HG02610 (cell line): ENCODE measurements around the gene KRTAP12-4.
"Not testable (repeated sequence)": the region's sequence is repeated elsewhere in the genome, so short reads cannot be mapped to it uniquely, and the experiment has no call there.

ENCODE experiments used
- ATAC-seq: cut with Tn5 transposase; IDR thresholded peaks from one replicate; pipeline ENCODE4 v1.9.1; 2021; ENCODE audit warnings: mild to moderate bottlenecking, moderate library complexity; ENCODE audit not compliant: unreplicated experiment

KRTAP12-4 gene

DNA sequence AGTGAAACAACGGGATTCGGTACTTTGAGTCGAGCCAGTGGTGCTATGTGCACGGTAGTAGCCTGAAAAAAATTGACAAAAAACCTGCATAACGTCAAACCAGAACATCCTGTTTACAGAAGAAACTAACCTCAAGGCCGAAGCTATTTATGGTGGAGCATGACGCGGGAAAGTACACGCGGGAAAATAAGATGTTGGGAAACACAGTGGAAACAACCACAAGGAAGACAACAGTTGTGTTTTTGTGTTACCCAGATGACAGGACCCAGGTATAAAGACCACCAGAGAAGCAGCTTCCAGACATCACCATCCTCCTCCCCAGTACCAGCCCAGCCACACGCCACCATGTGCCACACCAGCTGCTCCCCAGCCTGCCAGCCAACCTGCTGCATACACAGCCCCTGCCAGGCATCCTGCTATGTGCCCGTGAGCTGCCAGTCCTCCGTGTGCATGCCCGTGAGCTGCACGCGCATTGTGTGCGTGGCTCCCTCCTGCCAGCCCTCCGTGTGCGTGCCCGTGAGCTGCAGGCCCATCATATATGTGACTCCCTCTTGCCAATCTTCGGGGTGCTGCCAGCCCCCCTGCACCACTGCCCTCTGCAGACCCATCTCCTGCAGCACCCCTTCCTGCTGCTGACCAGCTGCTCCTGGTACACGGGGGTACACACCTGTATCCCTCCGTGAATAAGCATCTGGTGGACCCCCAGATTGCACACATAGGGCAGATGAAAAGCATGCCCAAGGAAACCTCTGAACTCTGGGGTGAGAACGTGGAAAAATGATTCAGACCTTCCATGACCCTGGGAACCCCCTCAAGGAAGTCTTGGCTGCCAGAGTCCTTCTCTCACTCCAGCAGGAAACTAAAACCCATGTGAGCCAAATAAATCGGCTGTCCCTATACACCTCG is 3.4 kb upstream of the KRTAP12-4 start, which contains the start of gene KRTAP12-3:
TSS of gene KRTAP12-3 (plus strand) at position 298 of the 906 bp plus-strand sequence. CDS start at position 346, 48 bp downstream.
- ATAC-seq = no peak

DNA sequence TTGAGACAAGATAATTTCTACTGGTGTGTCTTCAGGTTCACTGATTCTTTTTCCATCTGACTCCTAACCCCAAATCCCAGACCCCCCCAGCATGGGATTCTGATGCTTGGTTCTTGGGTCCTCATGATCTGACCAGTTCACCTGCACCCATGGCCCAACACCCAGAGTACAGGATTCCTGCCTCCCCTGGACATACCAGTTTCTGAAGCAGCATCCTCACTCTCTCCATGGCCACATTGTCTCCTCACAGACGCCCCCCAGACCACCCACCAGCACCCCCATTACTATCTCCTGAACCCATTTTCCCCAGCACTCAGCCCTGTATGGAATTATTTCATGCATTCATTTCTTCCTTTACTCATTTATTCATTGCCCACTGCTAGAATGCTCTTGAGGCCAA is 2.4 kb upstream of the KRTAP12-4 start:
- ATAC-seq = no peak

- no peak for ATAC-seq
Measured at GRCh38 chr21:44653656-44654575, 543 bp downstream of the KRTAP12-4 start.

DNA sequence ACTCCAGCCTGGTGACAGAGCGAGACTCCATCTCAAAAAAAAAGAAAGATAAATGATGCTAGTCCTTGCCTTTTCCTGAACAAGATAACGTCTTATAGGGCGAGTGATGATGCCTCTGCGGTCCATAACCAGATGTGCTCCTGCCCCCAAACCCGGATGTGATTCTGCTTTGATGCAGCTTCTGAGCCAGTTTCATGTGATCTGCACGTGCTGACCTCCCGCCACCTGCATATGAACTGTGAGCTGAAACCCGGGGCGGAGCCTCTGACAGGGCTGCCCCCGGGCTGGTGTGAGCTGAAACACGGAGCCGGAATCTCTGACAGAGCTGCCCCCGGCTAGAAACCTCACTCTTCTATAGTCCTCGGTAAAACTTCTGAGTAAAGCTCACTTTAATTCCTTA is 1.3 kb downstream of the KRTAP12-4 start:
- ATAC-seq = no peak

- no peak for ATAC-seq
Measured at GRCh38 chr21:44650973-44651675, 3.3 kb downstream of the KRTAP12-4 start.

DNA sequence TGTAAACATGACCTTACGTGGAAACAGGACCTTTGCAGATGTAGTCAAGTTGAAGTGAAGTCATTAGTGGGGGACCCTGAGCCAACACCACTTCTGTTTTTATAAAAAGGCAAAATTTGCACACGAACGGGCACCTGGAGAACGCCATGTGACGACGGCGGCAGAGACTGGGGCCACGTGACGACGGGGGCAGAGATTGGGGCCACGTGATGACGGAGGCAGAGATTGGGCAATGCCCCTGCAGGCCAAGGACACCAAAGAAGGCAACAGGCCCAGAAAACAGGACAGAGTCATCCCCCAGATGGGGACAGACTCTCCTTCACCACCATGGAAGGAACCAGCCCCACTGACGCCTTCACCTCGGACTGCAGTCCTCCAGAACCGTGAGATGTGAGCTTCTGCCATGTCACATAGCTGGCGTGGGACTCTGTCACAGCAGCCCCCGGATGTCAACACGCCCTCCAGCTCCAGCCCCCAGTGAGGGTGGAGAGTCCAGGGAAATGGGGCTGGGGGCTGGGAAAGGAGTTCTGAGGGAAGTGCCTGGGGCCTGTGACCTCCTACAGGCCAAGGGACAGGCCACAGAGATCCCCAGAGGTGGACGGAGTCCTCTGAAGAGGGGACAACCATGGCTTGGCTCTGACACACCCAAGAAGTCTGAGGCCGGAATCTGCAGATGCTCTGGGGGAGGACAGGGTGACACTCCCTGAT is 4.0 kb downstream of the KRTAP12-4 start:
- no peak for ATAC-seq

DNA sequence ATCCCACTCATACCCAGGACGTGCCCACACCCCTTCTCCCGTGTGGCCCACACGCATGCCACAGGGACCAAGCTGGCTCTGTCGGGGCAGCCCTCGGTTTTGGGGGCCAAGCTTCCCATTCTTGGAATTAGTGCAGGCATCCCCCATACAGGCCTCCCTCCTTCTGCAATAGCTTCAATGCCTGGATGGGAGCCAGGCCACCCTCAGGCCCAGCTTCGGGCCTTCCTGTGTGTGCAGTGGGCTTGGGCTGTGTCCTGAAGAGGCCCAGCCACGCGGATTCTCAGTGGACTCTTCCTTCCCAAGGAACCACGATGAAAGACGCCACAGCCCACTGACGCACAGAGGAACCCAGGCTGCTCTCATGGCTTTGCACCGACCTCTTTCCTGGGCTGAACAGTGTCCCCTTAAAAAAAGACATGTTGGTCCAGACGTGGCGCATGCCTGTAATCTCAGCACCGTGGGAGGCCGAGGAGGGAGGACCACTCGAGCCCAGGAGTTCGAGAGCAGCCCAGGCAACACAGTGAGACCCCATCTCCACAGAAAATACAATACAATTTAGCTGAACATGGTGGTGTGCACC is 4.8 kb downstream of the KRTAP12-4 start:
- no peak for ATAC-seq

DNA sequence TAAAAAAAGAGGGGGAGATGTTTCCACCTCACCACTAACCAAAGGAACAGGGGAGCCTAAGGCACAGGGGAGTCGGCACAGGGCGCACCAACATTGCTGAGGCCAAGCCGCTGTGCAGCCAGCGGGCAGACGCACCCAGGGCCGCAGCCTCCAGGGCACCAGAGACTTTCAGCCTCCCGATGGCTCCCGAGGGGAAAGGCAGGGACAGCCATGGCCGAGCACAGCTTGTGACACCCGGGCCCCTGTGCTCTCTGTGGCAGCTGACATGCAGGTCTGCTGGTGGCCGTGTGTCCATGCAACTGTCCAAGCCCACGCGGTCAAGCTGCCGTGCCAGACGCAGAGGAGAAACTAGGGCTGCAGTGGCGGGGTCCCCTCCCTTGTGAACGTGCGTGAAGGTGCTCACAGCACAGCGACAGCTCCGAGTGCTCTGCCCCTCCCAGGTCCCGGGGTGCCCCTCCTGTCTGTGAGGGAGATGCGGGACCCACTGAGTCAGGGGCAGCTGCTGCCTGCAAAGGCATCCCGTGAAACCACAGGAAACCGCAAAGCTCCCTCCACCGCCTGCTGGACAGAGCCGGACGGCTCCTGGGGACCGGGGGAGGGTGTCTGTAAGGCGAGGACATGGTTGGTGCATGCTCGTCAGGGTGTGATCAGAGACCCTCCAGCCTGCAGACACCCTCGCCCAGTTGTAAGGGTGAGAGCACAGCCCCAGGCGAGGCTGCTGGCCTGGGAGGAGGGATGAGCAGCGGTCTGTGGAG is 5.7 kb downstream of the KRTAP12-4 start:
- ATAC-seq = no peak

GRCh38 chr21:44647222-44647552 is 7.3 kb downstream of the KRTAP12-4 start:
- ATAC-seq = no peak

DNA sequence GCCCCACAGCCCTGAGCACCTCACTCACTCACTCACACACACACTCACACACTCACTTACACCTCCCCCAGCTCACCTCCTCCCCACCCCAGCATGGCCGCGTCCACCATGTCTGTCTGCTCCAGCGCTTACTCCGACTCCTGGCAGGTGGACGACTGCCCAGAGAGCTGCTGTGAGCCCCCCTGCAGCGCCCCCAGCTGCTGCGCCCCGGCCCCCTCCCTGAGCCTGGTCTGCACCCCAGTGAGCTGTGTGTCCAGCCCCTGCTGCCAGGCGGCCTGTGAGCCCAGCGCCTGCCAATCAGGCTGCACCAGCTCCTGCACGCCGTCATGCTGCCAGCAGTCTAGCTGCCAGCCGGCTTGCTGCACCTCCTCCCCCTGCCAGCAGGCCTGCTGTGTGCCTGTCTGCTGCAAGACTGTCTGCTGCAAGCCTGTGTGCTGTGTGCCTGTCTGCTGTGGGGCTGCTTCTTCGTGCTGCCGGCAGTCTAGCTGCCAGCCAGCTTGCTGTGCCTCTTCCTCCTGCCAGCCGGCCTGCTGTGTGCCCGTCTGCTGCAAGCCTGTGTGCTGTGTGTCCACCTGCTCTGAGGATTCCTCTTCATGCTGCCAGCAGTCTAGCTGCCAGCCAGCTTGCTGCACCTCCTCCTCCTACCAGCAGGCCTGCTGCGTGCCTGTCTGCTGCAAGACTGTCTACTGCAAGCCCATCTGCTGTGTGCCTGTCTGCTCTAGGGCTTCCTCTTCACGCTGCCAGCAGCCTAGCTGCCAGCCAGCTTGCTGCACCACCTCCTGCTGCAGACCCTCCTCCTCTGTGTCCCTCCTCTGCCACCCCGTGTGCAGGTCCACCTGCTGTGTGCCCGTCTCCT is 7.9 kb downstream of the KRTAP12-4 start, which contains the start of gene KRTAP10-11:
TSS of gene KRTAP10-11 (plus strand) at position 49 of the 856 bp plus-strand sequence. CDS start at position 94, 45 bp downstream.
- ATAC-seq = not testable (repeated sequence)

DNA sequence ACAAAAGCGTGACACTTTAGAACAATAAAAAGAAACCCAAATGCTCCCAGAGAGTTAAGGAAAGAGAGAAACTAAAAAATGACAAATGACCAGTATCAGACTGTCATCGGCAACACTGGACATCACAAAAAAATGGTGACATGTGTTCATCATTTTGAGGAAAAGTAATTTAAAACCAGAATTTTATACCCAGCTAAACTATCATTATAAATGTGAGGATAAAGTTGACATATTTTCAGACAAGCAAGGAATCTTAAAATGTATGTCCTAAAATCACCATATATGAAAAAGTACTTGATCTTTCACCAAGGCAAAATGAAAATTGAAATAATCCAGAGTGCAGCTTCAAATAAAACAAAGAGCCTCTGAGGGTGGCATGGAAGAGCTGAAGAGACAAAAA is 9.6 kb downstream of the KRTAP12-4 start:
- no peak for ATAC-seq

DNA sequence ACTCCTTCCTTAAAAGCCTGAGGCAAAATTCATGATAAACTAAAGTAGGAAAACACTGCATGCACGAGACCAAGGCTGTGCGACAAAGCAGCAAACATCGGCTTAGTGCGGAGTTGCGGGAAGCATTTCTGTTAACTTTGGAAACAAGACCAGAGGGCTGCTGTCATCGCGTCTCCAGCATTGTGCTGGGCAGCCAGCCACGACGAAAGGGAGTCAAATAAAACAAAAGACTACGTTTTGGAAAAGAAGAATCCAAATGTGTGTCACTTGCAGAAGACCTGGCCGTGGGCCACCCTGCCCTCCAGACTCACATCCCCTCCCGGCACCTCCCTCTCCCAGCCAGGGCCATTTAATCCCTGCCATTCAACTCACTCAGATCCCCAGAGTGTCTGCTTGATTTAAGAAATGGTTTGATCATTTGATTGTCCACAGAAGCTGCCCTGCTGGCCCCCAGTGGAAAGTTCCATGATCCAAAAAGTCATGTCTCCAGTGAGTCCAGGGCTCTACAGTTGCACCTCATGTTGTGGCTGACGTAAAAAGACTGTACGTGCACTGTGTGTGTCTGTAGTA is 10.6 kb downstream of the KRTAP12-4 start:
- no peak for ATAC-seq

GRCh38 chr21:44640761-44641160 is 13.7 kb downstream of the KRTAP12-4 start:
- no peak for ATAC-seq

- no peak for ATAC-seq
Measured at GRCh38 chr21:44639331-44639655, 15.2 kb downstream of the KRTAP12-4 start.

DNA sequence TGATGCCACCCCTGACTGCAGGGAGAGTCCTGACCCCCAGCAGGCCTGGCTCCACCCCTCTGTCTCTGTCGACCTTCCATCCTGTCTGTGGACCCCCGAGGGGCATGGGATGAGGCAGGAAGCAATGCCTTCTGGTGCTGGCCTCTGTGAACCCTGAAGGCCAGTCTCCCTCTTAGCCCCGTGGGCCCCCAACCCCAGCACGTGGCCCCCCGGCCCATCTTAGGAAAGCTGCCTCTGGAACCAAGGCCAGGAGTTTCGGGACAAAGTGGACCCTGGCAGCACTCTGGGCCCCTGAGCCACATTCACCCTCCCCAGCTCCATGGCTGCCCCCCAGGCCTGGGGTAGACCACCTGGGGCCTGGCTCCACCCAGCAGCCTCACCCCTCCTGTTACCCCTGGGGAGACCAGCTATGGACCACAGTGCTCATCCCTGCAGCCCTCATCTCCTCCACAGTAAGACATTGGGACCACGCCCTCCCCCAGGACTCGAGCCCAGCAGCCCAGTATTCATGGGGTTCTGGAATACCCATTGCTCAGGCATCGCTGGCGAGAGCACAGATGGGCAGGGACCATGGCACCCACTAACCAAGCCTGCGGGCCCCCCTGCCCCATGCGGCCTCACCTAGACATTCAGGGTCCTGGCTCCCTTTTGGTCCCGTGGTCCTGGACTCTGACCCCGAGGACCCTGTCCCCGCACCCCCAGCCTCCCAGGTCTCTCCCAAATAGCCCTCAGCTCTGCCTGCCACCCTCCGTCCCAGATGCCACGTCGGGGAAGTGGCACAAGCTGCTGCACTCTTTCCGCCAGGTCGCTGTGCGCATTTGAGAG is 15.7 kb downstream of the KRTAP12-4 start:
- not testable (repeated sequence) for ATAC-seq

- not testable (repeated sequence) for ATAC-seq
Measured at GRCh38 chr21:44637851-44638348, 16.6 kb downstream of the KRTAP12-4 start.
